ENCODE measurements around the gene EXOG.

Gene EXOG

DNA sequence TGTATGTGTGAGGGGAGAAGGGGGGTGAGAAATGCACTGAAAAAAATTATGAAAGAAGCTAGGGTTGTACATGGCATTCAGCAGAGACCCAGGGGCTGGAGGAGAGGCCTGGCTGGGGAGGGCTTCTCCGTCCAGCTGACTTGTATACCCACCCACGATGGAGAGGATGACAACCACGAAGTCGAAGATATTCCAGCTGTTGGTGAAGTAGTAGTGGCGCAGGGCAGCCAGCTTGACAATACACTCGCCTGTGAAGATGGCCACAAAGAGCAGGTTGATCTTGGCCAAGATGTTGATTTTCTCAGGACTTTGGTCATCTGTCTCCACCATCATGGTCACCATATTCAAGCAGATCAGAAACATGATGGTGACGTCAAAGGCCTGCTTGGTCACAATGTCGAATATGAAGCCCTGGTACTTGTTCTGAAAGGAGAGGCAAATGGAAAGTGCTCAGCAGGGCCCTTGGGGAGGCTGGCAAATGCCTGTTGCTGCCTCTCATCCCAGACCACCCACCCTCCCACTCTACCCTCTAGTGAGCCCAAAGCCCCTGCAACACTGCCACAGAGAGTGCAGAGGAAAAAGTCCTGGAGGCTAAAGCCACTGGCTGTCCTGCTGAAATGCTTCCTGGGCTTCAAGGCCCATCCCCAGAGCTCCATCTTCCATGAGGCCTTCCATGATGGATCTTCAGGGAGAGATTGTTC is 58.1 kb downstream of the EXOG start:
- Histone ChIP-seq H3K36me3 (no peaks in the 10 kb centered on the region), H3K9me3 (no peaks in the 10 kb centered on the region), H3K4me1 (no peaks in the 10 kb centered on the region), H3K4me3 (ENCODE audit: low read depth, low read length) (no peak overlapping the region), H3K27me3 (no peaks in the 10 kb centered on the region)
- DNase-seq = no peak
- TF ChIP-seq, protein P1, sequence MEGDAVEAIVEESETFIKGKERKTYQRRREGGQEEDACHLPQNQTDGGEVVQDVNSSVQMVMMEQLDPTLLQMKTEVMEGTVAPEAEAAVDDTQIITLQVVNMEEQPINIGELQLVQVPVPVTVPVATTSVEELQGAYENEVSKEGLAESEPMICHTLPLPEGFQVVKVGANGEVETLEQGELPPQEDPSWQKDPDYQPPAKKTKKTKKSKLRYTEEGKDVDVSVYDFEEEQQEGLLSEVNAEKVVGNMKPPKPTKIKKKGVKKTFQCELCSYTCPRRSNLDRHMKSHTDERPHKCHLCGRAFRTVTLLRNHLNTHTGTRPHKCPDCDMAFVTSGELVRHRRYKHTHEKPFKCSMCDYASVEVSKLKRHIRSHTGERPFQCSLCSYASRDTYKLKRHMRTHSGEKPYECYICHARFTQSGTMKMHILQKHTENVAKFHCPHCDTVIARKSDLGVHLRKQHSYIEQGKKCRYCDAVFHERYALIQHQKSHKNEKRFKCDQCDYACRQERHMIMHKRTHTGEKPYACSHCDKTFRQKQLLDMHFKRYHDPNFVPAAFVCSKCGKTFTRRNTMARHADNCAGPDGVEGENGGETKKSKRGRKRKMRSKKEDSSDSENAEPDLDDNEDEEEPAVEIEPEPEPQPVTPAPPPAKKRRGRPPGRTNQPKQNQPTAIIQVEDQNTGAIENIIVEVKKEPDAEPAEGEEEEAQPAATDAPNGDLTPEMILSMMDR (IDR thresholded peaks at IDR 0.05; ENCODE audit: low read depth, low read length) = no peak

DNA sequence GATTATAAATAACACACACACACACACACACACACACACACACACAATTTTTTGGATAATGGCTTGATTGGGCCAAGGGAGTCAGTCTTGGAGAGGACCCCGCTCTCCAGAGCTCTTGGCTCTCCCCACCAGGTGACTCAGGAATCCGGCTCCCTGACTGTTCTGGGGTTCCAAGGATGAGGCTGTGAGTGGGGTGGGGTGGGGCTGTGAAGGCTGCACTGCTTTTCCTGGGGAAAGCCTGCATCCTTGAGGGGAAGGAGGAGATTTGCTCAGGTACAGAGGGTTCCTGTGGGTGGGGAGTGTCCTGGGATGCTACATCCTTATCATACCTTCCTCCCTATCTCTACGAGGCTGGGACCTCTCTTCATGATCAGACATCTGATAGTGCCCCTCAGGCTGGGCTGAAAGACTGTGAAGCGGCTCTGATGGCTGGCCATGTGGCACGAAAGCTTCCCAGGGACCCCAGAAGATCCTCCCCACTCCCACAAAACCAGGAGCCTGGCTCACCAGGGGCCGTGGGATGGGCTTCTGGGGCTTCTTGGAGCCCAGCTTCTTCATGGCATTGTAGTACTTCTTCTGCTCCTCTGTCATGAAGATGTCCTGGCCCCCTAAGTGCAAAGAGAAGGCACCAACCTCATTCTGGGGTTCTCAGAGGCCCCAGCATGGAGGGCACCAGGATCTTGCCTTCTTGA is 59.2 kb downstream of the EXOG start:
- Histone ChIP-seq H3K4me1 (no peaks in the 10 kb centered on the region), H3K36me3 (no peaks in the 10 kb centered on the region), H3K4me3 (ENCODE audit: low read depth, low read length) (no peak overlapping the region), H3K9me3 (no peaks in the 10 kb centered on the region), H3K27me3 (no peaks in the 10 kb centered on the region)
- TF ChIP-seq, protein P1 (IDR thresholded peaks at IDR 0.05; ENCODE audit: low read depth, low read length) = no peak
- no peak for DNase-seq

DNA sequence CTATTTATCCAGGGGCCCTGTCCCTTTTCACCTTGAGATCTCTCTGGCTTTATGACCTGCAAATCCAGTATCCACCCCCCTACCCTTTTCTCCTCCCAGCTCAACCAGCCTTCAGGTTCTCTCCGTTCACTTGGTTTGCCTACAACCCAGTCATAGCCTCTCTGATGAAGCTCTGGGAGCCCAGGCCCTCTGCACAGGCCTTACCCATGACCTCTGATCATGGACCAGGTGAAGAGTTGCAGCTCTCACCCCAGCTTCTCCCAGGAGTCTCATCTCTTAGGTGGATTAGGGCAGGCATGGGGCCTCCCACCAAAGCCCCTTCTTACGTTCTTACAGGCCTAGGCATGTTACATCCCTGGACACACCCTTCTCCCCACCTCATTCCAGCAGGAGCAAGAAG is 59.8 kb downstream of the EXOG start:
- Histone ChIP-seq H3K27me3 (no peaks in the 10 kb centered on the region), H3K9me3 (no peaks in the 10 kb centered on the region), H3K4me1 (no peaks in the 10 kb centered on the region), H3K4me3 (ENCODE audit: low read depth, low read length) (no peak overlapping the region), H3K36me3 (no peaks in the 10 kb centered on the region)
- no peak for DNase-seq
- TF ChIP-seq, protein P1 (IDR thresholded peaks at IDR 0.05; ENCODE audit: low read depth, low read length) = no peak

DNA sequence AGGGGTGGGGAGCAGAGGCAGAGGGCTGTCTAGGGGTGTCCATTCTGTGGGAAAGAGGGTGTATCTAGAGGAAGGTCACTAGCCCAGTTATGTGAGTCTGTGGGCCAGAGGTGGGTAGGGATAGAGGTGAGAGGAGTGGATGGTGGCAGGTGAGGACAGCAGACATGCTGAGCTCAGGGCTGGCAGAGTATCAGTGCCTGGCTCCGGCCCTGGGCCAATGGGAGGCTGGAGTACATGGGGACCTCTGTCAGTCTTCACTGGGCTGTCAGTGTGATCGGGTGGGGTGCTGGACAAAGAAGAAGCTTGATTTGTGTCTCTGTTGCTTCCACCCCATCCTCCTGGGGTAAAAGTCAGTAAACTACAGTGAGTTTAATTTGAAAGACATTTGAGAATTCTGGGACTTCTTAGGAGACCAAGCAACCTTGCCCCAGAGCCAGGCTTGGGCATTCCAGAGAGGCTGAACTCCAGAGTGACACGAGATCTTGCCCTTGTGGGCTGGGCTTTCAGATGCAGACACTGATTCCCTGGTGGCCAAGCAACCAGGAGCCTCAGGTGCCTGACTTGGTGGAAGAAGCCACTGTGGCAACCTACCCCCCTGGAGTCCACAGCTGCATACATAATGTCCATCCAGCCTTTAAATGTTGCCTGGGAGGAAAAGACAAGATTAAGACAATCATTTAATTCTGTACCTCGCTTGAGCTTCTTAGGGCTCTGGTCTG is 60.7 kb downstream of the EXOG start:
- Histone ChIP-seq H3K9me3 (no peaks in the 10 kb centered on the region), H3K27me3 (no peaks in the 10 kb centered on the region), H3K4me3 (ENCODE audit: low read depth, low read length) (no peak overlapping the region), H3K36me3 (no peaks in the 10 kb centered on the region), H3K4me1 (no peaks in the 10 kb centered on the region)
- TF ChIP-seq, protein P1 (IDR thresholded peaks at IDR 0.05; ENCODE audit: low read depth, low read length) = no peak
- DNase-seq = no peak

DNA sequence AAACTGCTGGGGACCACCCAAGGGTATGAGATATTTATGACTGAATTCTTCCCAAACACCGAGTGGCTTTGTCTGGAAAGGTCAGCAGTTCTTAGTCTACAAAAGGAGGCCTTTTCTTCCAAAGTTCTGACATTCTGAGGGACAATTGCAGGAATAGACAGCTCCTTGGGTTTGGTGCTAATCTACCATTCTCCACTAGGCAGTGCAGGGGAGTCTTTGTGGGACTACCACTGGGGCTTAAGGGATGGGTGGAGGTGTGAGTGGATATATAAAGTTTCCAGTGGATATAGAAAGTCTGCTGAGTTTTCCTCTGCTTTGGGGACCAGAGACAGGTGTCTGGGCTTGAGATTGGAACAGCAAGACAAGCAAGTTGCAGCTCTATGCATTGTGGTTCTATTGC is 62.7 kb downstream of the EXOG start:
- H3K4me1 ChIP-seq = no peaks in the 10 kb centered on the region
- H3K9me3 ChIP-seq = no peaks in the 10 kb centered on the region
- DNase-seq = no peak
- no peaks in the 10 kb centered on the region for H3K36me3 ChIP-seq
- no peaks in the 10 kb centered on the region for H3K27me3 ChIP-seq
- TF ChIP-seq, protein P1 (IDR thresholded peaks at IDR 0.05; ENCODE audit: low read depth, low read length) = no peak
- no peak overlapping the region for H3K4me3 ChIP-seq (ENCODE audit: low read depth, low read length)

All from BE2C (cell line).